Erythroblast (primary cell): ENCODE measurements around the gene CCDC175.

ENCODE experiments used
- GATA1 ChIP-seq: IDR thresholded peaks from 2 replicates; pipeline ENCODE4 v1.6.1; 2011; ENCODE audit warnings: low read depth, mild to moderate bottlenecking, control low read depth, low read length, moderate library complexity
- POLR2A ChIP-seq: IDR thresholded peaks from 2 replicates; pipeline ENCODE4 v1.6.1; 2011; ENCODE audit warnings: mild to moderate bottlenecking, low read length

- TF ChIP-seq POLR2A (no peak), GATA1 (no peak)
Measured at GRCh38 chr14:59478540-59478939, 98.1 kb downstream of the CCDC175 start.
